Endothelial cell of umbilical vein (primary cell): ENCODE measurements around the gene USHBP1.

Experiments used
- CTCF ChIP-seq, 2 donors: IDR thresholded peaks; 1 replicate in 1 of 2; 2 replicates in 1 of 2; pipeline ENCODE4 v1.5.1; 2011; ENCODE audit warnings: low read length in 2 of 2, mild to moderate bottlenecking in 2 of 2, moderate library complexity in 2 of 2, control low read depth in 1 of 2, inconsistent platforms in 1 of 2, low read depth in 1 of 2; ENCODE audit not compliant: insufficient read depth in 1 of 2; ENCODE audit errors: extremely low read depth in 1 of 2
- EZH2 ChIP-seq: IDR thresholded peaks from 2 replicates; pipeline ENCODE4 v1.6.1; 2012; ENCODE audit warnings: borderline replicate concordance, low read depth, mild to moderate bottlenecking, moderate library complexity, low read length, inconsistent platforms; ENCODE audit not compliant: severe bottlenecking
- JUN ChIP-seq: IDR thresholded peaks from 2 replicates; pipeline ENCODE4 v1.6.1; 2011; ENCODE audit warnings: borderline replicate concordance, low read depth; ENCODE audit not compliant: insufficient read length, insufficient read depth
- MYC ChIP-seq: IDR thresholded peaks from one replicate; pipeline ENCODE4 v1.6.1; 2011; ENCODE audit warnings: mild to moderate bottlenecking, low read depth, low read length
- POLR2A ChIP-seq: IDR thresholded peaks from 2 replicates; pipeline ENCODE4 v1.6.1; 2012; ENCODE audit warnings: low read depth, mild to moderate bottlenecking, control low read depth, low read length
- TF ChIP-seq, protein P1 (sequence below): IDR thresholded peaks from 2 replicates; pipeline ENCODE4 v1.6.1; 2011; ENCODE audit not compliant: insufficient read depth, insufficient read length

- no peak for TF ChIP-seq CTCF (IDR thresholded peaks at IDR 0.05; ENCODE audit: extremely low read depth in 1 of 2, insufficient read depth in 1 of 2, low read depth in 1 of 2, low read length in 2 of 2)
- no peak for TF ChIP-seq EZH2
- TF ChIP-seq POLR2A: no peak
- TF ChIP-seq, protein P1, sequence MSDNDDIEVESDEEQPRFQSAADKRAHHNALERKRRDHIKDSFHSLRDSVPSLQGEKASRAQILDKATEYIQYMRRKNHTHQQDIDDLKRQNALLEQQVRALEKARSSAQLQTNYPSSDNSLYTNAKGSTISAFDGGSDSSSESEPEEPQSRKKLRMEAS: no peak
- no peak for TF ChIP-seq MYC
- no peak for TF ChIP-seq JUN
Observed at GRCh38 chr19:17309965-17310461, 45.5 kb upstream of the USHBP1 start.
